Chondrocyte (in vitro differentiated cells): Measurements from ENCODE around the gene GFI1B. TPM values are rescaled to one million over a fixed set of nuclear protein-coding genes. Genes with fewer than 3 reads are reported as not detected.
"Not testable (repeated sequence)": the region's sequence is repeated elsewhere in the genome, so short reads cannot be mapped to it uniquely, and the experiment has no call there.

Source experiments
- DNase-seq: peaks from one replicate; pipeline ENCODE4 v3.0.0; 2021; ENCODE audit warnings: mixed read lengths, low spot score
- H3K27ac Mint-ChIP-seq: one replicate; pipeline ENCODE4 v1.8.0; 2021; ENCODE audit warnings: mild to moderate bottlenecking, moderate library complexity, mixed read lengths; ENCODE audit not compliant: unreplicated experiment
- H3K27me3 Mint-ChIP-seq: 2 replicates; pipeline ENCODE4 v1.8.0; 2021; ENCODE audit warnings: low read depth, mixed read lengths
- H3K36me3 Mint-ChIP-seq: 2 replicates; pipeline ENCODE4 v1.8.0; 2021; ENCODE audit warnings: low read depth, mixed read lengths
- H3K4me1 Mint-ChIP-seq: 2 replicates; pipeline ENCODE4 v1.8.0; 2021; ENCODE audit warnings: low read depth, mild to moderate bottlenecking, mixed read lengths
- H3K4me3 Mint-ChIP-seq: one replicate; pipeline ENCODE4 v1.8.0; 2021; ENCODE audit warnings: mild to moderate bottlenecking, moderate library complexity, mixed read lengths; ENCODE audit not compliant: unreplicated experiment
- H3K9me3 Mint-ChIP-seq: 2 replicates; pipeline ENCODE4 v1.8.0; 2021; ENCODE audit warnings: low read depth, mixed read lengths
- CTCF ChIP-seq: fragments of 200-600 bp; sonication (generic); IDR thresholded peaks from 2 replicates; pipeline ENCODE4 v1.5.0; 2021; ENCODE audit warnings: antibody characterized with exemption, mild to moderate bottlenecking, moderate library complexity
- total RNA-seq: library from RNA; stranded (reverse); gene quantifications from 3 replicates; pipeline ENCODE4 v1.2.1, GENCODE V29; 2021

GFI1B gene
- total RNA-seq, 1 donor from 2014 or later, result not detected

DNA sequence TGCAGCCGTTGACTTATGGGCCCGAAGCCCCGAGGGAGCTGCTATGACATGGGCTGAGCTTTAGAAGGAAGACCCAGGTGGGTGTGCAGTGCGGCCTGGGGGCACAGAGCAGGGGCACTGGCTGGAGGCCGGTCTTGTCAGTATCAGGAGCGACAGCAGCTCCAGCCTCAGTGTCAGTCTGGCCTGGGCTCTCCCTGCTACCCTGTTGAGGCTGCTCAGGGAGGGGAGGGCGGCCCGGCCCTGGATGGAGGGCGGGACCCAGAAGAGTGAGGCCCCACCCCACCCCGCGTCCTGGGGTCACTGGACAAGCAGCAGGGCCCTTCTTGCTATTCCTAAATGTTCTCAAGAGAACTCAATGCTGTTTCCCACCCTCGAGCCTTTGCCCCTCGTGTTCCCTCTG lies 18.0 kb downstream of the GFI1B start:
- no peak for DNase-seq
- Mint-ChIP-seq H3K4me1 (peaks cover 3% of the 10 kb centered on the region), H3K9me3 (no peaks in the 10 kb centered on the region), H3K36me3 (no peaks in the 10 kb centered on the region), H3K27me3 (peaks cover 52% of the 10 kb centered on the region), H3K27ac (no peak overlapping the region), H3K4me3 (no peak overlapping the region)
- no peak for TF ChIP-seq CTCF

DNA sequence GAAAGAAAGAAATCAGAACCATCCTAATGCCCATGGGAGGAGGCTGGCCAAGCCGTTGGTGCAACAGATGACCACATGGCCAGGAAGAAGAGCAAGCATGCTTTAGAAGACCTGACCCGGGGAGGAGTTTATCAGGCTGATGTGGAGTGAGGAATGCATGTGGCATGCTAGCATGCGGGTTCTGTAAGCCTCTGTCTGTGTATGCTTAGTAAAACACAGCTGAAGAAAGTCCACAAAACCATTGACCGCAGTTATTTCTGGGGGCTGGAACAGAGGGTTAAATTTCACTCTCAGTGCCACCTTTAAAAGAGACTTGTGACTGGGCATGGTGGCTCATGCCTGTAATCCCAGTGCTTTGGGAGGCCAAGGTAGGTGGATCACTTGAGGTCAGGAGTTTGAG lies 19.1 kb downstream of the GFI1B start:
- no peak overlapping the region for H3K4me3 Mint-ChIP-seq
- no peak overlapping the region for H3K27ac Mint-ChIP-seq
- H3K4me1 Mint-ChIP-seq, result peaks cover 3% of the 10 kb centered on the region
- TF ChIP-seq CTCF, result no peak
- no peaks in the 10 kb centered on the region for H3K36me3 Mint-ChIP-seq
- no peak for DNase-seq
- no peaks in the 10 kb centered on the region for H3K9me3 Mint-ChIP-seq
- H3K27me3 Mint-ChIP-seq, result peaks cover 46% of the 10 kb centered on the region

DNA sequence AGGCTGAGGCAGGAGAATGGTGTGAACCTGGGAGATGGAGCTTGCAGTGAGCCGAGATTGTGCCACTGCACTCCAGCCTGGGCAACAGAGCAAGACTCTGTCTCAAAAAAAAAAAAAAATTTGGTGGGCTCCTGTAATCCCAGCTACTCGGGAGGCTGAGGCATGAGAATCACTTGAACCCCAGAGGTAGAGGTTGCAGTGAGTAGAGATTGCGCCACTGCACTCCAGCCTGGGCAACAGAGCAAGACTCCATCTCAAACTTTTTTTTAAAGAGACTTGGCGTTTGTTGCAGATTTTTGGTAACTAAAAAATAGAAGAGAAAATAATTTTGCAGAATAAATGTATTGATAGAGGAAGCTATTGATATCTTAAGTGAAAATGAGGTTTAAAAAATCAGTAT lies 19.7 kb downstream of the GFI1B start:
- peaks cover 46% of the 10 kb centered on the region for H3K27me3 Mint-ChIP-seq
- not testable (repeated sequence) for H3K4me3 Mint-ChIP-seq, DNase-seq, H3K4me1 Mint-ChIP-seq, H3K36me3 Mint-ChIP-seq, H3K9me3 Mint-ChIP-seq, H3K27ac Mint-ChIP-seq

- Mint-ChIP-seq H3K4me1 (peaks cover 3% of the 10 kb centered on the region), H3K4me3 (no peak overlapping the region), H3K27ac (no peak overlapping the region), H3K36me3 (no peaks in the 10 kb centered on the region), H3K9me3 (no peaks in the 10 kb centered on the region), H3K27me3 (peaks cover 44% of the 10 kb centered on the region)
- TF ChIP-seq CTCF, result no peak
- no peak for DNase-seq
These were observed 20.5 kb downstream of the GFI1B start for GRCh38 chr9:132998831-132999635.

DNA sequence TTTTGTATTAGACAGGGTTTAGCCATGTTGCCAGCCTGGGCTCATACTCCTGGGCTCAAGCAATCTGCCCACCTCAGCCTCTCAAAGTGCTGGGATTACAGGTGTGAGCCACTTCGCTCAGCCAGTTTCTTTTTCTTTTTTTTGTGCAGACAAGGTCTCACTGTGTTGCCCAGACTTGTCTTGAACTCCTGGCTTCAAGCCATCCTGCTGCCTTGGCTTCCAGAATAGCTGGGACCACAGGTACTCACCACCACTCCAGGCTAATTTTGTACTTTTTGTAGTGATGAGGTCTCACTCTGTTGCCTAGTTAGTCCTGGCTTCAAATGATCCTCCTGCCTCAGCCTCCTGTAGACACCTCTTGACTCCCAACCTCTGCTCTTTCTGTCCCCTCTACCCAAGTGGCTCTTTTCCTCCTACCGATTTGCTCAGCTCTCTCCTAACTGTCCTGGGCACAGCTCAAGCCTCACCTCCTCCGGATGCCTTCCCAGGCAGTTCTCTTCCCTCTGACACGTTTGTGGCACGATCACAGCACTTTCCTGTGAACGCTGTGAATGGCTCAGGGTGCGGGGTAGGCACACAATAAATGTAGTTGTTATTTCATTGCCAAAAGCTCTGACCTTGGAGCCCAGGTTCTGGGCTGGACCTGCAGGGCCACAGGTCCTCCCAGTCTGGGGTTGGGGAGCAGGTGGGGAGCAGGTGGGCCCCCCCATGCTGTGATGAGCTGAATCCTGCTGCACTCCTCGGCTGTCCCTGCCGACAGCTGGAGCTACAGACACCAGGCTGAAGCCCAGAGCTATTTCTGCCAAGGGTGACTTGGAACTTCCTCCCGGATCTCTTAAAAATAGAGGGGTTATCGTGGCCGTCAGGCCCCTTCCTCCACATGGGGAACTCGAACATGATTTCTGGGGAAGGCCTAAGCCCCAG lies 23.9 kb downstream of the GFI1B start:
- H3K27me3 Mint-ChIP-seq, result peaks cover 40% of the 10 kb centered on the region
- no peak for TF ChIP-seq CTCF
- H3K27ac Mint-ChIP-seq, result no peak overlapping the region
- H3K36me3 Mint-ChIP-seq, result no peaks in the 10 kb centered on the region
- peaks cover 4% of the 10 kb centered on the region for H3K9me3 Mint-ChIP-seq
- no peak overlapping the region for H3K4me3 Mint-ChIP-seq
- no peak for DNase-seq
- H3K4me1 Mint-ChIP-seq, result peaks cover 2% of the 10 kb centered on the region
